Right hindlimb (tissue), 1 donor: ENCODE results near the gene RALY.

Experiments
- DNase-seq: peaks from one replicate; pipeline ENCODE4 v3.0.0-alpha.2; 2018

The RALY gene

DNA sequence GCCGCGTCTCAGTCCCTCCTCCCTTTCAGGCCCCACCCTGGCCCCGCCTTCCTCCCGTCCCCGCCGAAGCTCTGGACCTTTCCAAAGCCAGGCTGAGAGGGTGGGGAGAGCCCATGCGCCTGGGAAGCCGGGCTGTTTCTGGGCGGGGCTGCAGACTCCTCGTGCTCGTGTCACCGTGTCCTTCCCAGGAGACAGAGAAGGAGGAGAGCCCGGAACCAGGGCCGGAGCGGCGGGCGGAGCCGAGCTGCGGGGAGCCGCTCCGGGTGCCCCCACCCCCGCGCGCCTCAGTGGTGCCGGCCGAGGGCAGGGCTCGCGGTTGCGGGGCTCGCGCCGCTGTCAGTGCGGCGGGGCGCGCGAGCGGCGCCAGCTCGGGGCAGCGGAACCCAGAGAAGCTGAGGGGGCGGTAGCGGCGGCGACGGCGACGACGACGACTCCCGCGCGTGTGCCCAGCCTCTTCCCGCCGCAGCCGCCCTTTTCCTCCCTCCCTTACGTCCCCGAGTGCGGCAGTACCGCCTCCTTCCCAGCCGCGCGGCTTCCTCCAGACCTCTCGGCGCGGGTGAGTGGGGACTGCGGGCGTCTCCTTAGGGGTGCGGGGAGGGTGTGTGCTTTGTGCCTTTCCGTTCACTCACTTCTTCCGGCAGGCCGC, at the start of gene RALY:
TSS of gene RALY (plus strand) at position 336 of the 646 bp plus-strand sequence. CDS start 78,164 bp downstream, outside the sequence.
- DNase-seq: no peak

DNA sequence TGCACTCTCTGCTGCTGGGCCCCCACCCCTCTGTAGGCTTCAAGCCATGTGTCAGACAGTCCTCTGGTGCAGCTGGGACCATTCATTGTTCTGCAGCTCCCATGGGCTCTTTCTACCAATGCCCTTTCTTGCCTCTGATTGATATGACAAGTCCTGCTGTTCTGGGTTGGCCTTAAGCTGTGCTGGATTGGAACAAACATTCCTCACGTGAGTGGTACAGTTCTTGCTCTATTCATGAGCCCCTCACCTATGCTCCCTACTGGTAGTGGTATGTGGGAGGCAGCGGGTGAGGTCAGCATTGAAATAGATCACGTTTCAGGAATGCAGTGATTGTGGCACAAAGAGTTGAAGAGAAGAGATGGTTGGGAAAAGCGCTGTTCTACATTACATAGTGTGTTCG, 48.8 kb upstream of the RALY start:
- DNase-seq: no peak

DNA sequence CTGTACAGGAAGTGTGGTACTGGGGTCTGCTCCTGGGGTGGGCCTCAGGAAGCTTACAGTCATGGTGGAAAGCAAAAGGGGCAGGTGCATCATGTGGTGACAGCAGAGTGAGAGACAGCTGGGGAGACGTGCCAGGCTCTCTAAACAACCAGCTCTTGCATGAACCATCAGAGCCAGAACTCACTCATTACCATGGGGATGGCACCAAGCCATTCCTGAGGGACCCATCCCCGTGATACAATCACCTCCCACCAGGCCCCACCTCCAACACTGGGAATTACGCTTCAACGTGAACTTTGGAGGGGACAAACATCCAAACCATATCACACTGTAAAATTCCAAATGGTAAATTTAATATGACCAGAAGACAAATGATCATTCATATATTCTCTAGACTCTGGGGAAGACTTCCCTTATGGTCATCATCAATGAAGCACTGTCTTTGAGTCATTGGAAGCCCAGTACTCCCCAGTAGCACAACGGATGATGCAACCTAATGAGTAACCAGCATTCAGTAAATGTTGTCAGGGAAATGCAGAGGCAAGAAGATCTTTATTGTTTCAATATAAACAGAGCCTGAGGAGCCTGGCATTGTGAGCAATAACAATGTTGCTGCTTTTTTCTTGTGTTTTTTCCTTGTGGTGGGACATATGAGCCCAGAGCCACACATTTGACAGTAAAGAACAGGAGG, 48.2 kb upstream of the RALY start:
- DNase-seq: no peak

DNA sequence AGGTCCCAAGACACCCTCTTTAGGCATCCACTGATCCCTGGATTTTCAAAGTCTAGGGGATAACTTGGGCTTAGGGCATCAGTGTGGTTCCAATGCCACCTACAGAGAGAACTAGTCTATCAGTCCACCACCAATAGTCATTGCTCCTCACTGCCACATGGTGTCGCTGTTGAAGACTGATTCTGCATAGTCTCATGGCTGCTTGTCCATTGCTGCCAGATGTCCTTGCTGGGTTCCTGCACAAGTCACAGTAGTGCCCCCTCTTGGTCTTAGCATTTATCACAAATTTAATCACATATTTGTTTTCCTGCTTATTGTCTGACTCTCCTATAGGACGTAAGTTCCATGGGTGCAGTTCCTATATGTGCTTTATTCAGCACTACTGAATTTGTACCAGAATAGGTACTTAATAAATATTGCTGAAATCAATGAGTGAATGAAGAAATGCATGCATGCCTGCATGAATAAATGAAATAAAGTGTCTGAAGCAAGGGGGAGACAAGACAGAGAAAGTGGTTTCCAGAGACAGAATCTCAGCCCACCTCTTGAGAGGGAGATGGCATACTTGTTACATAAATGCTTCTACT, 45.9 kb upstream of the RALY start:
- DNase-seq: no peak

DNA sequence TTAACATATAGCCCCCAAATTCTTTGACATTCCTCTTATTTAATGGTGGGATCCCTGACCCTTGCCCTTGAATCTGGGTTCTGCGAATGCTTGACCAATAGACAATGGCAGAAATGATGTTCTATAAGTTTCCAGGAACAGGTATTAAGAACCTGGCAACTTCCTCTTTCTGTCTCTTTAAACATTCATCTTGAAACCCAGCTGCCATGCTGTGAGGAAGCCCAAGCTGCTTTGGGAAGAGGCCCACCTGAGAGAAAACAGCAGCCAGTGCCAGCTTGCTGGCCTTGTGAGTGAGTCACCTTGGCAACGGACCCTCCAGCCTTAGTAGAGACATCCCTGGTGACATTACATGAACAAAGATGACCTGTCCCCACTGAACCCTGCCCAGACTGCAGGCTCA, 45.2 kb upstream of the RALY start:
- no peak for DNase-seq

DNA sequence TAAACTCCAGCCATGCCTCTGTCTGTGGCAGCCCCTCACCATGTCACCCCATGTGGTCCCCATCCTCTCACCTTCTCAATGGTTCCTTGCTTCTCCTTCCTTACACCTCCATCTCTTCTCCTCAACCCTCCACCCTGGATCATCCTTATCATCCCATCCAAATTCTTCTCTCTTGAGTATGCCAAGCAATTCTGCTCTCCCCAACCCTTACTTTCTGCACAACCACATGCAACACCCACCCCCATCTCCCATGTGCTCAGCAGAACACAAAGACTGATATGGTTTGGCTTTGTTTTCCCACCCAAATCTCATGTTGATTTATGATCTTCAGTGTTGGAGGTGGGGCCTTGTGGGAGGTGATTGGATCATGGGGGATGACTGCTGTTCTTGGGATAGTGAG, 42.5 kb upstream of the RALY start:
- DNase-seq: no peak

DNA sequence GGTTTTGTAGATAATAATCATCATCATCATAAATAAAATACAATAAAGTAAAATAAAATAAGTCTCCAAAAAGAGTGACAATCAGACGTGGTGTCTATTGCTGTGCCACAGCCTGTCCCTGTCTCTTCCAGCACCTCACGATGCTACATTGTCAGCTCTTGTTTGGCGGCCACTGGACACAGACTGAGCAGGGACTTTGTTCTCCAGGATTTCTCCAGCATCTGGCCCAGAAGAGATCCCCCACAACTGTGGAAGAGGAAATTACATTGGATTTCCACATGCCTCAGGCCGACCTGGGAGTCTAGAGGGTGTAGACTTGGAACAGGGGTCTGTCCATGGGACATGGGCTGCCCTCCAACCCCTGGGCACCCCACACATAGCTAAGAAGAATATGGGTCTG, 39.2 kb upstream of the RALY start:
- no peak for DNase-seq

DNA sequence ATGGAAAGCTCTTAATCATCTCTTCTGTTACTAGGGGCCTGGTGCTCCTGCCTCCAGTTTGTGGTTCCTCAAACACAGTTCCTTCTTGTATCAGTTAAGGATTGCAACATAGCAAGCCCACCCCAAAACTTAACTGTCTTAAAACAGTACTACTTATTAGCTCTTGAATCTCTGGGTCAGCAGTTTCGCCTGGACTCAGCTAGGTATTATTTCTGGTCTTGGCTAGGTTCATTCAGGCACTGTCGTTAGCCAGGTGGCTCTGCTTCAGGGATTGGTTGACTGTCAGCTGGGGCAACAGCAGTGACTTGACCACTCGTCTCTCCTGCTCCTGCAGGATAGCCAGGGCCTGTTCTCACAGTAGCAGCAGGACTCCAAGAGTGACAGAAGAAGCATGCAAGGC, 30.0 kb upstream of the RALY start:
- DNase-seq: no peak

DNA sequence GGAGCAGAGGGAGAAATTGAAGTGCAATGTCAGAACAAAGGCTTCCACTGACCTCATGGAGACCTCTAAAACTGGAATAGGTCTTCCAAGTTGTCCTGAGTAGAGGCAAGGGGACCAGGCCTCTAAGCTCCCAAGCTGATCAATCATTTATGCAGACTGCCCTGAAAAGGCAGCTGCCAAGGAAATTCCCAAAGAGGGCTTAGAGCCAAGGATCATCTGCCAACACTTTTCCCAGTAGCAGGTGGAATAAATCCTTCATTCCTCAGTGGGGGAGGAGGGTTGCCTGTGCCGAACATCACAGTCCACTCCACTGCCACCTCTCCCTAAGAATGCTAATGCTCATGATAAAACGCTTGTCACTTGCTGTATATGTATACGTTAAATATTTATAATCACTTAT, 29.3 kb upstream of the RALY start:
- peak; percentile 27 for DNase-seq

DNA sequence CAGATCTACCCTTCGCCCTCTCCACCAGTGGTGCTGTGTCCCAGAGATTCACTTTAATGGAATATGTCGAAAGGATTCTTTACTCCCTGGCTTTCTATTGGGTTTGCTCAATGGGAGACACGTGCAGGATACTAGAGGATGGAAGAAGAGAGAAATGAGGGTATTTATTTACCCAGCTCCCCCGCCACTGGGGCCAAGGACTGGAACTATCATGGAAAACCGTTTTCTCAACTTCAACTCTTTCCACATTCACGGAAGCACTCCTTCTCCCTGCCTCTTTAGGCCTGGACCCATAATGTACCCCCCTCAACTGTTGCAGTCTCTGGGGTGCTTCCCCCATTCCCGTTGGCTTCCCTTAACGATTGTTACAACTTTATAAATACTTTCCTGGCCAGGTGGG, 26.6 kb upstream of the RALY start:
- no peak for DNase-seq

DNA sequence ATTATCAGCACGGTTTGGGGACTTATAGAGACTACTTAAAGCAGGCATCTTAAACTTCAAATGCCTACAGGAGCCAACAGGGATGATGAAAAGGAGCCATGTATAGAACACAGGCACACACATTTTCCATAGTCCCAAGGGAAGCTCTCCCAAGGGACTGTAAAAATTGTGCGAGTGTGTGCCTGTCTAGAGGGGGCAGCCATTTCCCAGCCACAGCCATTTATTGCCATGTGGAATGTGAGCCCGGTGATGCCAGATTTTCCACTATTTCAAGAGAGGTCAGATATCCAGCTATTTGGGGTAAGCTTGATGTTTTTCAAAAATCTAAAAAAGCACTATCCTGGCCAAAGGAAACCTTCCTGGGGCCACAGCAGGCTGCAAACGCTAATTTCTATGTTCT, 24.1 kb upstream of the RALY start:
- DNase-seq: no peak

DNA sequence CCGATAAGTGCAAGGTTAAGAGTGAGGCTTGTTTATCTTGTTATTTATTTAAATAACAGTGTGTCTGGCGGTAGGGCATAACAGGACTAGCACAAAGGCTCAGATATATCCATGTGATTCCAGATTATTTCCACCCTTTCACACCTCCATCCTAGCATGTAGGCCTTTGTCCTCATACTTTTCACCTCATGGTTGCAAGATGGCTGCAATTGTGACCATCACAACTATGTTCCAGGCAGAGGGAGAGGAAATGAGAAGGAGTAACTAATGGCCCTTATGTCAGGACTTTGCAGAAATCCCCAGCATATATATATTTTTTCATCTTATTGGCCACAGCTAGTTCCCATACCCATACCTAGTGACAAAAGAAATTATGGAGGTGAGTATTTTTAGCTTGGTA, 23.5 kb upstream of the RALY start:
- DNase-seq: no peak

DNA sequence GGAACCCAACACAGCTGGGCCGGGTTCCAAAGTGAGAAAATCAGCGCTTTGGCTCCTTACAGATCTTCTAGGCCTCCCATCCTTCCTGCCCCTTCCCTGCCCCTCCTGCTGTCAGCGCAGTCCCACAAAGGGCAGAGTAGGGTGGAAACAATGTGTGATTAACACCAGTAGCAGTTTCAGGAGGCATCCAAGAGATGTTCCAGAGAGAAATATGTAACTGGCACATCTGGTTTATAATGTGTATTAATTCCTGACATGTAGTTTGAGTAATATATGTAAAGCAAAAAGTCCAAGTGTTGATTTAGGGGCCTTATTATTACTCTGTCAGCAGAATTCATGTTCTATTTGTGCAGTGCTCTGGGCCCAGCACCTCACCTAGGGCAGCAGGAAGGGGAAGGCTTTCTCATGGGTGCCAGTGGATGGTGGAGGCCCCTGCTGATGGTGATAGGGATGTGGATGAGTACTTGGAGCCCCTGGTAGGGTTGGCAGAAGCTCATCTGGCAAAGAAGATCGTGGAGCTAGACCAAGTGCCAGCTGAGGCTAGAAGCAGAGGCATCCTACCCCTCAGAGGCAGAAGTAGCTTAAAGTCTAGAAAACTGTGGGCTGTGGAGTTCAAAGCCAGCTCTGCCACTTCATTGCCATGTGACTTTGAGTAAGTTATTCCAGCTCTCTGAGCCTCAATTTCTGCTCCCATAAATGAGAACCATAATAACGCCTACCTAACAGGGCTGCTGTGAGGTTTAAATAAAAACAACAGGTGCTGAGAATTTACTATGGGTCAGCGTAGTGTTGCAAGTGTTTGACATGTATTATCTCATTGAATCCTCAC, 22.4 kb upstream of the RALY start:
- no peak for DNase-seq

DNA sequence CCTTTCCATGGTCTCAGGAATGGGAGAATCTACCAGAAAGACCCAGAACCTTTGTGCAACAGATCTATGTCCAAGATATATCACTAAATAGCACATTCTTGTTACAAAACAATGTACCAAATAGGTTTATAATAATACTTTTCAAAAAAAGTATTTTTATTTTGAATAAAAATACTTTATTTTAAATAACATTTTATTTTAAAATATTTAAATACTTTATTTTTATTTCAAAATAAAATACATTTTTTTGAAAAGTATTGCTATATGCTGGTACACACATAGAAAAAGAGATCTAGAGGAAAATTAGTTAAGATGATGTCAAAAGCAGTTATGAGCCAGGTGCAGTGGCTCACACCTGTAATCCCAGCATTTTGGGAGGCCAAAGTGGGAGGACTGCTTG, 16.8 kb upstream of the RALY start:
- DNase-seq: no peak

DNA sequence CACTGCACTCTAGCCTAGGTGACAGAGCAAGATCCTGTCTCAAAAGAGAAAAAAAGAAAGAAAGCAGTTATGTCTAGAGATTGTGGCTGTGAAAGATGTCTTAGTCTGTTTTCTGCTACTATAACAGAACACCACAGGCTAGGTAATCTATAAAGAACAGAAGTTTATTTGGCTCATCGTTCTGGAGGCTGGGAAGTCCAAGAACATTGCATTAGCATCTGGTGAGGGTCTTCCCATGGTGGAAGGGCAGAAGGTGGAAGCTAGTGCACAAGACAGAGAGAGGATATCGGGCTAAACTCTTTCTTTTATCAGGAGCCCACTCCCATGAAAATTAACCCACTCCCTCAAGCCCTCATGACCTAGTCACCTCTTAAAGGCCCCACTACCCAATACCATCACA, 16.2 kb upstream of the RALY start:
- DNase-seq: no peak

DNA sequence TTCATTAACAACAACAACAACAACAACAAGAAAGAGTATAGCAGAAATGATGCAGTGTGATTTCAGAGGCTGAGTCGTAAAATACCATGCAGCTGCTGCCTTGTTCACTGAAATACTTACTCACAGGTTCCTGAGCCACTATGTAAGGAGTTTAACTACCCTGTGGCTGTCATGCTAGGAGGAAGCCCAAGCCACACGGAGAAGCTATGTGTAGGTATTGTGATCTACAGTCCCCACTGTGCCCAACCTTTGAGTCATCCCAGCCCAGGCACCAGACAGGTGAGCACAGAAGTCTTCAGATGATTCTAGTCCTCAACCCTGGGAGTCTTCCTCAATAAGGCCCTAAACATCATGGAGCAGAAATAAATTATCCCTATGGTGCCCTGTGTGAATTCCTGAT, 14.6 kb upstream of the RALY start:
- DNase-seq: no peak

DNA sequence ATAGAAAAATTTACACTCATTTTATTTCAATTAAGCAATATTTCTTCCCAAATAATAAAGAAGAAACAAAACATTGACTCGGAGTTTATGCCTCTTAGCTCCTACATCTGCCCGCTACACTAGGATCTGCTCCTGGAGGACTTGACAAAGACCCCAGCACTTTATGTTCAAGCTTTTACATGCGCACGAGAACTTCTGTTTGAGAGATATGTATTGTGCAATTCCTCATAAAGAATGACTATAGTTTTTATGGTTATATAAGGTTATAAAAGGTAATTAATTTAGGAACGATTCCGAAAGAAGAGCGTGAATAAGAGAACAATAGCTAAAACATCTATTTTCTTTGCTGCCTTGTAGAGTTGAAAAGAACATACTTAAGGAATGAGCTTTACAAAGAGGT, 12.4 kb upstream of the RALY start:
- DNase-seq: no peak

DNA sequence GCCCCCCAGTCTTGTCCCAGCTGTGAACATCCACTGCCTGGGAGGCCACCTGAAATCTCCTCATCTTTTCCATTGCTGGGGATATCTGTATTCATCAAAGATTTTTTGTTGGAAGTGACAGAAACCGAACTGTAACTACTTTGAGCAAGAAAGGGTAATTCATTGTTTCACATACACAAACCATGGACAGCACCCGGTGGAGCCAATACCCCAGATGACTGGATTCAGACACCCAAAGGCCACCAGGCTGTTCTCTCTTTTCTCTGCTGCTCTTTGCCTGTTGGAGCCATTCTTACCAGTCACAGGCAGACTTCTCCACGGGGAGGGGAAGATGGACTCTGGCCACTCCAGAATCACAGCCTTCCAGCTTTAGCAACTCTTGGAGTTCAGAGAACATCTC, 11.7 kb upstream of the RALY start:
- DNase-seq: no peak

DNA sequence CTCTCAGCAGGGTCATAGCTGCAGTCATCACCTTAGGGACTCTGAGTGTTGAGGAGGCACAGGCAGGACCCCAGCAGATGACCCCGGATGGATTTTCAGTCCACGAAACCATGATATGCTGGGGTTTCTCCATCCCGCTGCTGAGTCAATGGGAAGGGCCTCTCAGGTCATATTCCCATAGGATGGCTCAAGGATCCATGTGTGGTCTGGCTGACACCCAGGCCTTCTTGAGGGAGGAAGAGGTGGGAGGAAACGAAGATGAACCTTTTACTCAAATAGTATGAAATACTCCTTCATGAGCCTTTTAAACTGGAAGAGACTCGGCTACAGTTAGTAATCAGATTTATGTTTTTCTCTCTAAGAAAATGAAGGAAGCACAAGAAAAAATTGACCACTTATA, 10.3 kb upstream of the RALY start:
- DNase-seq: no peak

DNA sequence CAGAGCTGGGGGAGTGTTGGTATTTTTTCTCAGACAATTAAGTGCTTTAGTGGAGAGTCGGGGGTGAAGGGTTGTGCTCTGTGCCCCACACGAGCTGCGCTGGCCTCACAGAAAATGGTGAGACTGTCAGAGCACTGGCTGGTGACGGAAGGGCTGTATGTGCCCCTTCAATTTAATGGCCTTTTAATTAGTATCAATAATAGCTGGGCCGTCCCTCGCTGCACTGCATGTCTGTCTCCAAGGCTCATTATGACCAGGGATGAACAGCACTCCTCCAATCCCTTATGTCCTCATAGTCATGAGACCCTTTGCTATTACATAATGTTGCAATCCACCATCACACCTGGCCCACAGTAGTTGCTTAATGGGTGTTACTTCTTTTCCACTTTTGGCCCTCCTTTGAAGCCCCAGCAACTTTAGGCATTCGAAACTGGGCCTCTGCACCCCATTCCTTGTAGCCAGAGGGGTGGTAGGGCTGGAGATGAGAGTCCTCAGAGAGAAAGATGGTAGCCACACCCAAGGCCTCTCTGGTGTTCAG, 9.5 kb upstream of the RALY start:
- DNase-seq: no peak

DNA sequence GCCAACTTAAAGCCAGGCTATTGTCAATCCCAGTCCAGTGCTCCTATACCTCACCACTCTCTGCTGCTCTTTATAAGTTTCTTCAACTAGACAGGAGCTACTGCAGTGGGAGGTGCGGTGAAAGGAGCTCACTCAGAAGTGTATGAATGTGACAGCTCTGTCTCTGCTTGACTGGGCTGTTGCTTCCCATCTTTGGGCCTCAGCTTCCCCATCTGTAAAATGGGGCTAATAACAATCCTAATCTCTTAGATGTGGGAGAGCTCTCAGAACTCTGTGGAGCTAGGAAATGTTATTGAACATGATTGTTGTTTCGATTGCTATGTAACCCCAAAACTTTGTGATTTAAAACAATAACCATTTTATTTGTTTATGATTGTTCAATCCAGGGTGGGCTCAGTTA, 8.4 kb upstream of the RALY start:
- no peak for DNase-seq

DNA sequence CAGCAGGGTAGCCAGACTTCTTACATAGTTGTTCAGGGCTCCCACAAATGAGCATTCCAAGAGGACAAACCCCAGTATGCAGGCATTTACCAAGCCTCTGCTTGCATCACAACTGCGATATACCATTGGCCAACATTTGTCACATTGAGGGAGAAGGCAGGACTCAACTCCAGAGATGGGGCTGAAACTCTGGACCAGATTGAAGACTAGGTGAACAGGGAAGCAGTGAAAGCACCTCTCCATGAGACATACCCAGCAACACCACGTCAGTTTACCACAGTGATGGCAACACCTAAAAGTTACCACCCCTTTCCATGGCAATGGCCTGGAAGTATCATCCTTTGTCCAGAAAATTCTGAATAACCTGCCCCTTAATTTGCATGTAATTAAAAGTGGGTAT, 7.9 kb upstream of the RALY start:
- DNase-seq: no peak

DNA sequence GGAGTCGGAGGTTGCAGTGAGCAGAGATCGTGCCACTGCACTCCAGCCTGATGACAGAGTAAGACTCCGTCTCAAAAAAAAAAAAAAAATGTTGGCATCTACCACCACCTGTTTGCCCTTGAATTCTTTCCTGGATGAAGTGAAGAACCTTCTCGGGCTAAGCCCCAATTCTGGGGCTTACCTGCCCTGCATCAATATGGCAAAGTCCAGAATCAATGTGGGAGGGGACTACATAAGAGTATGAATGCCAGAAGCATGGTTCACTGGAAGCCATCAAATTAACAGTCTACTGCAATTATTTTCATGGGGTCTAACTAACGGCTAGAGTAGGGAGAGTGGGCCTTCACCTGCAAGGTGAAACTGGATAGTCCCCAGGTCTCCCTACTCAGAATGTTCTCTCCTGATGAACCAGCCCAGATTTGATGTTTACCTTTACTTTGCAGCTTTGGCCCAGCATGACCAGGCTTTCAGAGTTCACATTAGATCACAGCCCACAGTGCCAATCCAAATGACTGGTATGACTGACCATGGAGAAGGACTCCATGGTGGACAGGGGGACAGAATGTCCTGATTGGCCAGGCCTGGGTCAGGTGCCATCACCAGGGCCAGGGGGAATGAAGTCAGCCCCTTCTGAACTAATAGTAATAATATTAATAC, 7.0 kb upstream of the RALY start:
- DNase-seq: no peak
